NCI-H69 (cell line): Measurements from ENCODE around the gene MN1.

Experiments
- DNase-seq: peaks from one replicate; lab custom pipeline; 2025; lab: John Stamatoyannopoulos, UW

Gene MN1

GRCh38 chr22:27740202-27740748 lies 61.3 kb downstream of the MN1 start:
- no peak for DNase-seq

GRCh38 chr22:27737521-27737920 lies 64.0 kb downstream of the MN1 start:
- no peak for DNase-seq

GRCh38 chr22:27734066-27734465 lies 67.5 kb downstream of the MN1 start:
- no peak for DNase-seq

- DNase-seq, result no peak
Observed at GRCh38 chr22:27732841-27733240, 68.7 kb downstream of the MN1 start.

GRCh38 chr22:27732391-27732790 lies 69.2 kb downstream of the MN1 start:
- no peak for DNase-seq

GRCh38 chr22:27731621-27732020 lies 69.9 kb downstream of the MN1 start:
- DNase-seq, result no peak

GRCh38 chr22:27730641-27731433 lies 70.7 kb downstream of the MN1 start:
- no peak for DNase-seq

GRCh38 chr22:27729246-27729645 lies 72.3 kb downstream of the MN1 start:
- no peak for DNase-seq

GRCh38 chr22:27727673-27728451 lies 73.7 kb downstream of the MN1 start:
- DNase-seq, result no peak

GRCh38 chr22:27726686-27727449 lies 74.7 kb downstream of the MN1 start:
- DNase-seq, result peak; percentile 15

GRCh38 chr22:27726331-27726685 lies 75.2 kb downstream of the MN1 start:
- no peak for DNase-seq

GRCh38 chr22:27725661-27726060 lies 75.9 kb downstream of the MN1 start:
- DNase-seq, result no peak

GRCh38 chr22:27724709-27725108 lies 76.8 kb downstream of the MN1 start:
- DNase-seq, result no peak

GRCh38 chr22:27724157-27724556 lies 77.4 kb downstream of the MN1 start:
- no peak for DNase-seq

GRCh38 chr22:27723708-27724107 lies 77.8 kb downstream of the MN1 start:
- no peak for DNase-seq

GRCh38 chr22:27723158-27723557 lies 78.4 kb downstream of the MN1 start:
- no peak for DNase-seq

- no peak for DNase-seq
Observed at GRCh38 chr22:27720860-27721259, 80.7 kb downstream of the MN1 start.

GRCh38 chr22:27719535-27720227 lies 81.9 kb downstream of the MN1 start:
- no peak for DNase-seq

GRCh38 chr22:27719036-27719347 lies 82.6 kb downstream of the MN1 start:
- no peak for DNase-seq

- peak; percentile 13 for DNase-seq
Observed at GRCh38 chr22:27718186-27719035, 83.1 kb downstream of the MN1 start.

GRCh38 chr22:27717094-27717493 lies 84.5 kb downstream of the MN1 start:
- DNase-seq, result no peak
